HepG2 (cell line): ENCODE results near the gene MRNIP.

ENCODE experiments used
- CBX5 ChIP-seq: sonication (generic); formaldehyde crosslinking; IDR thresholded peaks from 2 replicates; pipeline ENCODE4 v1.4.0; 2020; ENCODE audit warnings: missing genetic modification reagents, borderline replicate concordance
- CREM ChIP-seq, 2 experiments: sonication (generic) in 1 of 2; formaldehyde crosslinking in 1 of 2; IDR thresholded peaks; 2 replicates each; pipeline versions ENCODE4 v1.4.0 to v1.6.1; 2016 to 2020; ENCODE audit warnings: antibody characterized with exemption in 1 of 2, mild to moderate bottlenecking in 1 of 2, missing genetic modification reagents in 1 of 2
- CTCF ChIP-seq: sonication (generic); formaldehyde crosslinking; IDR thresholded peaks from 2 replicates; pipeline ENCODE4 v1.5.0; 2020; ENCODE audit warnings: mild to moderate bottlenecking, missing genetic modification reagents, moderate library complexity
- EZH2 ChIP-seq: conservative IDR thresholded peaks from 2 replicates; pipeline ENCODE4 v1.6.1; 2012; ENCODE audit warnings: mild to moderate bottlenecking, low read depth, low read length, moderate library complexity
- HNRNPK ChIP-seq: fragments of 200-400 bp; formaldehyde crosslinking; IDR thresholded peaks from 2 replicates; pipeline ENCODE4 v1.6.1; 2018; ENCODE audit warnings: low read length, low read depth, moderate library complexity, mild to moderate bottlenecking; ENCODE audit not compliant: poor library complexity, severe bottlenecking
- TAF1 ChIP-seq: sonication (generic); formaldehyde crosslinking; IDR thresholded peaks from 2 replicates; pipeline ENCODE4 v1.4.0; 2020; ENCODE audit warnings: missing genetic modification reagents
- ZNF143 ChIP-seq: sonication (generic); formaldehyde crosslinking; IDR thresholded peaks from 2 replicates; pipeline ENCODE4 v1.4.0; 2020; ENCODE audit warnings: missing genetic modification reagents
- ZNF780A ChIP-seq: sonication (generic); formaldehyde crosslinking; IDR thresholded peaks from 2 replicates; pipeline ENCODE4 v1.8.0; 2022; ENCODE audit warnings: mild to moderate bottlenecking, missing genetic modification reagents, moderate library complexity

DNA sequence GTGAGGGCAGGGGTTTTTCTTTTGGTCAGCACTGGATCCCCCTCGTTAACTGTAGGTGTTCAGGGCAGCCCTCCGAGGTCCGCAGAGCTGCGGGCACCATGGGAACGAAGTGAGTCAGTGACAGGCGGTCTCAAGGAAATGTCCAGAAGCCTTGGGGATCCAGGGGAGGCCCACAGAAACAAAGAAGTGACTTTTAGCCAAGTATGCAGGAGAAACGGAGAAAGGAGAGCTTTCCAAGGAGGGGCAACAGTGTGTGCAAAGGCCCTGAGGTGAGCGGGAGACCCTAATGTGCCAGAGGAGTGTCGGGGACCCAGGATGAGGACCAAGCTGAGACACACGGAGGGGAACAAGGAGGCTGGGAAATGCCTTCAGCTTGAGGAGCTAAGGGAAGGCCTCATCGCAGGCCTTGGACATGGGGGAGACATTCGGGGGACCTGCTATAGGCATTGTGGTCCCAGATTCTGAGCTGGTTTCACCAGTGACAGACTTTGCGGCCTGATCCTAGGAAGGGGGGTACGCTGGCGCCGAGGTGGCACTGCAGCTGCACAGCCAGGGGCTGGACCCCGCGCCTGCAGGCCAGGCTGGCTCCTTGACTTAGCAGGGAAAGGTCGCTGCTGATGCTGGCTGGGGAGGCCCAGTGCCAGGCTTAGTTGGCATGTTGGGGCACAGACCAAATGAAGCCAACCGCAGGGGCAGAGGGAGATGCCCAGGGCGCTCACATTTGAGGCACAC lies 61.6 kb downstream of the MRNIP start:
- no peak for TF ChIP-seq CTCF (CRISPR knock-in tag)
- no peak for TF ChIP-seq ZNF780A (CRISPR knock-in tag)
- no peak for TF ChIP-seq HNRNPK
- TF ChIP-seq TAF1 (CRISPR knock-in tag), result no peak
- TF ChIP-seq CBX5 (CRISPR knock-in tag), result no peak
- TF ChIP-seq EZH2, result no peak
- no peak for TF ChIP-seq CREM (IDR thresholded peaks at IDR 0.05)
- TF ChIP-seq CREM (CRISPR knock-in tag; IDR thresholded peaks at IDR 0.05), result no peak
- TF ChIP-seq ZNF143 (CRISPR knock-in tag), result no peak
